HFFc6 (cell line): ENCODE data around the gene GABBR2. TPM values are rescaled to one million over a fixed set of nuclear protein-coding genes. Genes with fewer than 3 reads are reported as not detected.

Source experiments
- DNase-seq: peaks from one replicate; pipeline ENCODE4 v3.0.0-alpha.2; 2018
- H3K27ac Mint-ChIP-seq: 2 replicates; pipeline ENCODE4 v1.8.0; 2020; ENCODE audit warnings: mild to moderate bottlenecking, mixed read lengths
- H3K27me3 Mint-ChIP-seq: 2 replicates; pipeline ENCODE4 v1.8.0; 2021; ENCODE audit warnings: mild to moderate bottlenecking, moderate library complexity, mixed read lengths; ENCODE audit not compliant: insufficient read depth
- H3K36me3 Mint-ChIP-seq: 2 replicates; pipeline ENCODE4 v1.8.0; 2021; ENCODE audit warnings: low read depth, mixed read lengths
- H3K4me1 Mint-ChIP-seq: 2 replicates; pipeline ENCODE4 v1.8.0; 2020; ENCODE audit warnings: low read depth, mixed read lengths
- H3K4me3 Mint-ChIP-seq: 2 replicates; pipeline ENCODE4 v1.8.0; 2020; ENCODE audit warnings: mild to moderate bottlenecking, moderate library complexity, mixed read lengths
- H3K9me3 Mint-ChIP-seq: 2 replicates; pipeline ENCODE4 v1.8.0; 2020; ENCODE audit warnings: mild to moderate bottlenecking, mixed read lengths
- total RNA-seq, 6 experiments: library from RNA; stranded (reverse); fragmentation: NEBNext Ultra II Directional; extraction: Animal tissue kit (Norgen Biotek cat#: 25700); gene quantifications; 2 replicates in 1 of 6; 3 replicates in 5 of 6; pipeline ENCODE4 v1.2.3, GENCODE V29; 2021
- TF ChIP-seq, protein P1 (sequence below): fragments of 200-600 bp; sonication (generic); IDR thresholded peaks from 2 replicates; pipeline ENCODE4 v1.5.0; 2021; ENCODE audit warnings: antibody characterized with exemption, mild to moderate bottlenecking

The GABBR2 gene
- total RNA-seq, 6 experiments from 2014 or later, result 3.1 to 9.3 (median 7.6) TPM

DNA sequence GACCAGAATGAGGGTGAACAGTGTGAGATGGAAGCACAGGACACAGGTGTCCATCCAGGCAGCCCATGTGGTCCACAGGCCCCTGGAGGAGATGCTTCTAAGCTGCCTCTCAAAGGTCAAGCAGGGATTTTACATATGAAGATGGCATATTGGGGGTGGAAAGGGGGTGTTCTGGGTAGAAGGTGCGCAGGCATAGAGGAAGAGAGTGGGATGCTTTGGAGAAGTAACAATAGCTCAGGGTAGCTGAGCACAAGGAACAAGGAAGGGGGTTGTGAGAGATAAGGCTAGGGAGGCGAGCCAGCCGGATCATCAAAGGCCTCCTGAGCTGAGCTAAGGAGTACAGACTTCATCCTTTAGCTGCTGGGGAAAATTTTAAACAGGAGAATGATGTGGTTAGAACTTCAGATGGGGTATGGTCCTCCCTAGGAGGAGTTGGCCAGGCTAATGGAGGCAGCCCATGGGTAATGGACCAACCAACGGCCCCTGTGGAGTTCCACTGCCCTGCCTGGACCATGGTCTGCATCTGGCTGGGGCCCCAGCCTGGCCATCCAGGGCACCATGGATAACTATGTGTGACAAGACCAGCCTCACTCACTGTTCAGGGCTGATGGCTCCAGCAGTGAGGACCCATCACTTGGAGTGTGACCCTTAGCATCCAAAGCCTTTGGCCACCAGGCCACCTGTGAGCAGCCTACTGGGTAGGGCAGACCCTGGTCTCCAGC lies 366.5 kb downstream of the GABBR2 start:
- Mint-ChIP-seq H3K27me3 (peaks cover 10% of the 10 kb centered on the region; the same call in 1 of the 2 replicates), H3K9me3 (peaks cover 3% of the 10 kb centered on the region; the same call in 1 of the 2 replicates), H3K4me1 (peaks cover 8% of the 10 kb centered on the region), H3K36me3 (peaks cover 4% of the 10 kb centered on the region; the same call in 1 of the 2 replicates), H3K4me3 (no peak overlapping the region), H3K27ac (no peak overlapping the region)
- no peak for DNase-seq
- TF ChIP-seq, protein P1, sequence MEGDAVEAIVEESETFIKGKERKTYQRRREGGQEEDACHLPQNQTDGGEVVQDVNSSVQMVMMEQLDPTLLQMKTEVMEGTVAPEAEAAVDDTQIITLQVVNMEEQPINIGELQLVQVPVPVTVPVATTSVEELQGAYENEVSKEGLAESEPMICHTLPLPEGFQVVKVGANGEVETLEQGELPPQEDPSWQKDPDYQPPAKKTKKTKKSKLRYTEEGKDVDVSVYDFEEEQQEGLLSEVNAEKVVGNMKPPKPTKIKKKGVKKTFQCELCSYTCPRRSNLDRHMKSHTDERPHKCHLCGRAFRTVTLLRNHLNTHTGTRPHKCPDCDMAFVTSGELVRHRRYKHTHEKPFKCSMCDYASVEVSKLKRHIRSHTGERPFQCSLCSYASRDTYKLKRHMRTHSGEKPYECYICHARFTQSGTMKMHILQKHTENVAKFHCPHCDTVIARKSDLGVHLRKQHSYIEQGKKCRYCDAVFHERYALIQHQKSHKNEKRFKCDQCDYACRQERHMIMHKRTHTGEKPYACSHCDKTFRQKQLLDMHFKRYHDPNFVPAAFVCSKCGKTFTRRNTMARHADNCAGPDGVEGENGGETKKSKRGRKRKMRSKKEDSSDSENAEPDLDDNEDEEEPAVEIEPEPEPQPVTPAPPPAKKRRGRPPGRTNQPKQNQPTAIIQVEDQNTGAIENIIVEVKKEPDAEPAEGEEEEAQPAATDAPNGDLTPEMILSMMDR, result no peak

DNA sequence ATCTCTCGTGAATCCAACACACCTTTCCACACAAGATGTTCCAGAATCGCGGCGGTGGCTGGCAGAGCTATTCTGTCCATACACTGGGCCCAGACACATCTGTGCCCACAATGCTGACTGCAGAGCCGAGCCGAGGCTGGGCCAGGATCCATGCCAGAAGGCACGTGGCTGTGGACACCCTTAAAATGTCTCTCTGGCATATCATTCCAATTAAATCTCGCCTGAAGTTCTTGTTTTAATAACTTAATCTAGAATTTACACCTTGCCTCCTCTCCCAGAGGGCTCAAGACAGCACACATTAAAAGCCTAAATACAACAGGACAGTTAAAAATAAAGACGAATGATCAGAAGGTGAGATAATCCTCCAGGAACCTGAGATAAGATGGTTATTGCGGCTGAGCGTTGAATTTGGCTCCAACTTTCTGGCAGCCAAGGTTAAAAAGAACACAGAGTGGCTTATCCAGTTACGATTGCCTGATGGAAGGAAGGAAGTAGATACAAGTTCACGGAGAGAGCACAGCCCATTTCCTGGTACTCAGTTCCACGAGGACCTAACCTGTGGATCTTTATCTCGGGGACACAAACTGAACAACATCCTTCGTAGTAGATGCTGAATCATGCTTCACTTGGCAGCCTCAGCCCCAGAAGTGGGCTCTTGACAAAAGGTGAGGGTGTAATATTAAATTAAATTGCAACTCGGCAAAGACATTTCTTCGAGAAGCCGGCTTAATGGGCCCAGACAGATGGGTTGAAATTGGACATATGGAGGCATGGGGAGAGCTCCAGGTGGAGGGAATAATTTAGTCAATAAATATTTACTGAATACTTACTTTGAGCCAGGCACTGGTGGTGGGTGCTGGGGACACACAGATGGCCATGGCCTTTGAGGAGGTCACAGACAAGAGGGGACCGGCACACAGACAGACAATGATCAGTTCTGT lies 367.3 kb downstream of the GABBR2 start:
- H3K4me1 Mint-ChIP-seq, result peaks cover 8% of the 10 kb centered on the region
- TF ChIP-seq, protein P1, result no peak
- no peak overlapping the region for H3K4me3 Mint-ChIP-seq
- peaks cover 4% of the 10 kb centered on the region; the same call in 1 of the 2 replicates for H3K36me3 Mint-ChIP-seq
- H3K27me3 Mint-ChIP-seq, result peaks cover 10% of the 10 kb centered on the region; the same call in 1 of the 2 replicates
- no peak overlapping the region for H3K27ac Mint-ChIP-seq
- no peak for DNase-seq
- peaks cover 3% of the 10 kb centered on the region; the same call in 1 of the 2 replicates for H3K9me3 Mint-ChIP-seq

DNA sequence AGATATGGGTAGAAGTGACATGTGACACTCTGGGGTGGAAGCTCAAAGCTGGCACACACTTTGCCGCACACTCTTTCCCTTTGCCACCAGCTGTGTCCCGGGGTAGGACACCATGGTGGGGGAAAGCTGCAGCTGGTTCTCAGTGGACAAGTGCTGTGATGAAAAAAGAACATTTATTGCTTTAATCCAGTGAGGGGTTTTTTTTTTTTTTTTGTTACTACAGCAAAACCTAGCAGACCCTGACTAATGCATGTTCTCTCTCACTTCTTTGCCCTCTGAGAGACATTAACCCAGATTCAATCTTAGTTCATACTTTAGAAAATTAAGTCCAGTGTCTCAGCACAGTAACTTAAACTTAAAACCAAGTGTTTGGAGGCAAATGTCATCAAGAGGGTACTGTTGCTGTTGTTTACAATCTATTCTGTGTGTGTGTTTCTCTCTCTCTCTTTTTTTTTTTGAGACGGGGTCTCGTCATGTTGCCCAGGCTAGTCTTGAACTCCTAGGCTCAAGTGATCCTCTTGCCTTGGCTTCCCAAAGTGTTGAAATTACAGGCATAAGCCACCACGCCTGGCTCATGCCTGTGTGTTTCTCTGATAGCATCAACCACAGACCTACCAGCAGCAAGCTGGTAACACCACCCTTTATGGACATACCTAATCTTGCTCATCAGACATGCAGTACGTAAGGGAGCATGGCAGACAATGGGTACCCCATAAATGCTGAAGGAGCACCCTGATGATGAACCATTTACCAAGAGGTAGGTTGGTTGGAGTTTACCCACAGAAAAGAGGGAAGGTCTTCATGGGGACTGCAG lies 368.5 kb downstream of the GABBR2 start:
- no peak for DNase-seq
- H3K9me3 Mint-ChIP-seq, result peaks cover 3% of the 10 kb centered on the region; the same call in 1 of the 2 replicates
- TF ChIP-seq, protein P1, result no peak
- H3K4me3 Mint-ChIP-seq, result no peak overlapping the region
- H3K4me1 Mint-ChIP-seq, result peaks cover 13% of the 10 kb centered on the region
- peaks cover 10% of the 10 kb centered on the region; the same call in 1 of the 2 replicates for H3K27me3 Mint-ChIP-seq
- H3K27ac Mint-ChIP-seq, result no peak overlapping the region
- peaks cover 4% of the 10 kb centered on the region; the same call in 1 of the 2 replicates for H3K36me3 Mint-ChIP-seq

DNA sequence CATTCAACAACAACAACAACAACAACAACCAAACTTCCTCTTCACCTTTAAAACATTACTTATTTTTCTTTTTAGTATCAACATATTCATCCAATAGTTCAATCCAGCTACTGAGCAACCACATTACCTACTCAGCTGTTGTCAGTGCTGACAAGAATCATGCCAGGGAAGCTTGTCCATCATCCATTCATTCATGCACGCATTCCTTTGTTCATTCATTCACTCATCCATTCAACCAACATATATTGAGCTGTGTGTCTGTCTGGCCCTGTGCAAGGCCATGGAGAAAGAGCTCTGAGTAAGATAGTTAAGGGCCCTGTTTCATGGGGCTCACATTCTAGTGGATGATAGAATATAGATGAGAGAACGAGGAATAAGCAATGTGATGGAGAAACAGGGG lies 373.1 kb downstream of the GABBR2 start:
- TF ChIP-seq, protein P1, result no peak
- Mint-ChIP-seq H3K9me3 (peaks cover 3% of the 10 kb centered on the region; the same call in 1 of the 2 replicates), H3K36me3 (peaks cover 5% of the 10 kb centered on the region), H3K4me1 (peaks cover 48% of the 10 kb centered on the region), H3K27me3 (no peaks in the 10 kb centered on the region), H3K4me3 (no peak overlapping the region), H3K27ac (no peak overlapping the region)
- DNase-seq, result no peak

DNA sequence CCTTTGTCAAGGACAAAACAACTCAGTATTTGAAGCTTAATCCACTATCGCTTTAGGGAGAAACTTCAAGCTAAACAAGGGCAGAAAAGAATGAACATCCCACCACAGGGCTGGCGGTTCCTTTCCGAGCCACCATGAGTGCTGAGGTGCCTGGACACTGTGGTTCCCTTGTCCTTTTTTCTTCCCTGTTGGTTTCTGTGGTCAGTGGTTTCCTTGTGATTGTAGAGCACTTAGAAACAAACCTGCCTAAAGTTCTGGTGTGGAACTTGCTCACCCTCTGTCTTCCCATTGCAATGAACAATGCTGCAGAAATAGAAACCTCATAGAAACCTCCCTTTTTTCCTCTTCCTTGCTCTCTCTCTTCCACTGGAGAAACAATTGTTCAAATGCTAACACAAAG lies 373.9 kb downstream of the GABBR2 start:
- no peaks in the 10 kb centered on the region for H3K27me3 Mint-ChIP-seq
- H3K36me3 Mint-ChIP-seq, result peaks cover 5% of the 10 kb centered on the region
- no peak for DNase-seq
- peaks cover 57% of the 10 kb centered on the region for H3K4me1 Mint-ChIP-seq
- TF ChIP-seq, protein P1, result no peak
- no peaks in the 10 kb centered on the region; the same call in 1 of the 2 replicates for H3K9me3 Mint-ChIP-seq
- no peak overlapping the region for H3K4me3 Mint-ChIP-seq
- peak overlapping the region; percentile 90 for H3K27ac Mint-ChIP-seq
